HCT116 (cell line): ENCODE measurements around the gene PXDN. TPM values are rescaled to one million over a fixed set of nuclear protein-coding genes. Genes with fewer than 3 reads are reported as not detected.

ENCODE experiments used
- ATAC-seq: fragments of 200-7000 bp; cut with Tn5 transposase; 2 replicates; pipeline ENCODE4 v1.9.1; 2020; ENCODE audit warnings: mild to moderate bottlenecking, moderate library complexity
- BruUV-seq: library from RNA; stranded (reverse); fragments of 400-500 nt; replicated peaks from 2 replicates; lab custom pipeline; 2021; lab: Mats Ljungman, UMichigan
- CTCF ChIA-PET: fragments of 300-600 bp; sonication (Branson Sonifier 250); formaldehyde crosslinking; loops from one replicate; lab custom pipeline; 2021; ENCODE audit warnings: antibody characterized with exemption; lab: Charles Lee
- POLR2A ChIA-PET: fragments of 300-600, 350-600 bp; sonication (Branson Sonifier 250); formaldehyde crosslinking; loops from one replicate; lab custom pipeline; 2021; ENCODE audit warnings: antibody characterized with exemption; lab: Charles Lee
- RAD21 ChIA-PET, 2 experiments: fragments of 300-600 bp; sonication (Branson Sonifier 250); formaldehyde crosslinking; loops; one replicate each; lab custom pipeline; 2023; ENCODE audit warnings: low total read pairs in 2 of 2; ENCODE audit not compliant: uncharacterized antibody in 2 of 2, unreplicated experiment in 2 of 2, low non-redundant PET in 1 of 2; lab: Charles Lee
- DNase-seq: peaks from one replicate; pipeline ENCODE4 v3.0.0-alpha.2; 2010; ENCODE audit warnings: low read depth, low spot score
- H2AFZ ChIP-seq: fragments of 200-600 bp; shearing (Covaris generic), sonication (generic); 2 replicates; pipeline ENCODE4 v1.6.1; 2017; ENCODE audit warnings: low read depth, mixed run types, mixed read lengths, antibody characterized with exemption, low read length; ENCODE audit not compliant: poor library complexity, severe bottlenecking
- H3K27ac ChIP-seq: 2 replicates; pipeline ENCODE4 v1.5.1; 2012; ENCODE audit warnings: low read depth, low read length
- H3K27me3 ChIP-seq: fragments of 200-600 bp; sonication (generic); 2 replicates; pipeline ENCODE4 v1.6.1; 2016; ENCODE audit warnings: mixed run types, low read length, mixed read lengths; ENCODE audit not compliant: insufficient read depth
- H3K36me3 ChIP-seq, 2 experiments: fragments of 200-500 bp in 1 of 2; fragments of 200-600 bp in 1 of 2; sonication (Bioruptor generic) in 1 of 2; sonication (generic) in 1 of 2; 2 replicates each; pipeline versions ENCODE4 v1.5.1 to v1.6.1; 2014 to 2016; ENCODE audit warnings: low read length in 2 of 2, inconsistent platforms in 1 of 2, mixed read lengths in 1 of 2, mixed run types in 1 of 2; ENCODE audit not compliant: insufficient read depth in 2 of 2, control insufficient read depth in 1 of 2
- H3K4me1 ChIP-seq, 2 experiments: fragments of 200-600 bp in 1 of 2; sonication (generic) in 1 of 2; 2 replicates each; pipeline versions ENCODE4 v1.5.1 to v1.6.1; 2012 to 2017; ENCODE audit warnings: low read length in 2 of 2, inconsistent platforms in 1 of 2, mild to moderate bottlenecking in 1 of 2, mixed read lengths in 1 of 2, mixed run types in 1 of 2, moderate library complexity in 1 of 2; ENCODE audit not compliant: insufficient read depth in 2 of 2, control insufficient read depth in 1 of 2
- H3K4me2 ChIP-seq: fragments of 200-600 bp; sonication (generic); 2 replicates; pipeline ENCODE4 v1.6.1; 2017; ENCODE audit warnings: mixed run types, low read length, mixed read lengths
- H3K4me3 ChIP-seq, 2 experiments: fragments of 200-600 bp in 1 of 2; sonication (generic) in 1 of 2; replicated peaks in 1 of 2; 2 replicates each; pipeline ENCODE4 v1.5.1; 2011 to 2016; ENCODE audit warnings: low read length in 2 of 2, control low read depth in 1 of 2, low read depth in 1 of 2, mild to moderate bottlenecking in 1 of 2, mixed read lengths in 1 of 2, mixed run types in 1 of 2
- H3K79me2 ChIP-seq: fragments of 200-600 bp; sonication (generic); 2 replicates; pipeline ENCODE4 v1.6.1; 2017; ENCODE audit warnings: mild to moderate bottlenecking, mixed run types, low read length, moderate library complexity, mixed read lengths; ENCODE audit not compliant: insufficient read depth
- H3K9ac ChIP-seq: fragments of 200-600 bp; sonication (generic); 2 replicates; pipeline ENCODE4 v1.6.1; 2016; ENCODE audit warnings: low read length, mixed read lengths
- H3K9me2 ChIP-seq: fragments of 200-600 bp; sonication (generic), shearing (Covaris generic); 2 replicates; pipeline ENCODE4 v1.6.1; 2017; ENCODE audit warnings: mixed run types, mild to moderate bottlenecking, moderate library complexity; ENCODE audit not compliant: insufficient read depth
- H3K9me3 ChIP-seq, 2 experiments: fragments of 200-500 bp in 1 of 2; fragments of 200-600 bp in 1 of 2; sonication (Bioruptor generic) in 1 of 2; sonication (generic) in 1 of 2; 2 replicates each; pipeline ENCODE4 v1.6.1; 2014 to 2017; ENCODE audit warnings: low read length in 2 of 2, mixed read lengths in 2 of 2, inconsistent platforms in 1 of 2, low read depth in 1 of 2, mild to moderate bottlenecking in 1 of 2, mixed run types in 1 of 2, moderate library complexity in 1 of 2; ENCODE audit not compliant: control insufficient read depth in 1 of 2, insufficient read depth in 1 of 2
- H4K20me1 ChIP-seq: fragments of 200-600 bp; sonication (generic), shearing (Covaris generic); 2 replicates; pipeline ENCODE4 v1.6.1; 2017; ENCODE audit warnings: mixed run types, mild to moderate bottlenecking, moderate library complexity; ENCODE audit not compliant: insufficient read depth
- ATF3 ChIP-seq: IDR thresholded peaks from 2 replicates; pipeline ENCODE4 v1.6.1; 2012
- CTCF ChIP-seq, 3 experiments: fragments of 200-600 bp in 1 of 3; sonication (generic) in 1 of 3; IDR thresholded peaks in 2 of 3; conservative IDR thresholded peaks in 1 of 3; 2 replicates each; pipeline ENCODE4 v1.5.1; 2012 to 2017; ENCODE audit warnings: low read depth in 2 of 3, low read length in 2 of 3, antibody characterized with exemption in 1 of 3, borderline replicate concordance in 1 of 3, control low read depth in 1 of 3, mild to moderate bottlenecking in 1 of 3, mixed read lengths in 1 of 3, mixed run types in 1 of 3, moderate library complexity in 1 of 3; ENCODE audit not compliant: insufficient read depth in 1 of 3
- ELF1 ChIP-seq: IDR thresholded peaks from 2 replicates; pipeline ENCODE4 v1.6.1; 2012; ENCODE audit warnings: low read depth, borderline replicate concordance
- EZH2 ChIP-seq: fragments of 200-600 bp; sonication (generic); IDR thresholded peaks from 2 replicates; pipeline ENCODE4 v1.6.1; 2017; ENCODE audit warnings: antibody characterized with exemption, mixed run types
- POLR2AphosphoS5 ChIP-seq: IDR thresholded peaks from 2 replicates; pipeline ENCODE4 v1.6.1; 2011; ENCODE audit warnings: mild to moderate bottlenecking, low read depth, low read length, moderate library complexity
- SRF ChIP-seq: IDR thresholded peaks from 2 replicates; pipeline ENCODE4 v1.6.1; 2012; ENCODE audit warnings: low read depth
- YY1 ChIP-seq: IDR thresholded peaks from 2 replicates; pipeline ENCODE4 v1.6.1; 2011; ENCODE audit warnings: low read length, low read depth, moderate library complexity, mild to moderate bottlenecking; ENCODE audit not compliant: insufficient replicate concordance; ENCODE audit errors: extremely low read depth
- ZBTB33 ChIP-seq: IDR thresholded peaks from 2 replicates; pipeline ENCODE4 v1.6.1; 2011; ENCODE audit warnings: mild to moderate bottlenecking, low read length, moderate library complexity; ENCODE audit not compliant: insufficient replicate concordance; ENCODE audit errors: extremely low read depth
- intact Hi-C: fragments of 100-400 bp; cut with micrococcal nuclease; formaldehyde crosslinking; loops from 2 replicates; pipeline ENCODE4 v1.10.0; 2022
- total RNA-seq: library from RNA; stranded (reverse); gene quantifications from one replicate; pipeline ENCODE4 v1.2.1, GENCODE V29; 2021; ENCODE audit not compliant: unreplicated experiment

PXDN gene
- total RNA-seq, 1 experiment from 2014 or later: 10.7 TPM

- H3K4me3 ChIP-seq: no peak overlapping the region
- intact Hi-C loops: no loop called here
- H3K4me1 ChIP-seq: no peaks in the 10 kb centered on the region
- H3K79me2 ChIP-seq: no peaks in the 10 kb centered on the region
- TF ChIP-seq CTCF (IDR thresholded peaks at IDR 0.05 in 2 of 3, conservative IDR thresholded peaks at IDR 0.05 in 1 of 3; ENCODE audit: borderline replicate concordance in 1 of 3, insufficient read depth in 1 of 3, low read depth in 2 of 3, low read length in 2 of 3): no peak
- no peak for TF ChIP-seq SRF
- no peak for TF ChIP-seq YY1
- no peak for TF ChIP-seq ELF1
- no peak for TF ChIP-seq POLR2AphosphoS5
- no peak for TF ChIP-seq ZBTB33
- TF ChIP-seq EZH2: no peak
- TF ChIP-seq ATF3: no peak
- H3K9ac ChIP-seq: no peak overlapping the region
- H3K36me3 ChIP-seq: no peaks in the 10 kb centered on the region
- CTCF ChIA-PET: interaction anchor here (1.0 kb wide), 1 partner anchor 22 kb away, joined by 5 read pairs; no protein-coding TSS in a partner anchor
- DNase-seq (no peak), ATAC-seq (no peak)
- RAD21 ChIA-PET: no interaction called here
- no peaks in the 10 kb centered on the region for H3K9me3 ChIP-seq
- H3K27ac ChIP-seq: no peak overlapping the region
- no TSS peak for BruUV-seq
- no peaks in the 10 kb centered on the region for H3K9me2 ChIP-seq
- POLR2A ChIA-PET: interaction anchor here (0.7 kb wide), 1 partner anchor 25 kb away, joined by 4 read pairs; no protein-coding TSS in a partner anchor
- H4K20me1 ChIP-seq: no peaks in the 10 kb centered on the region
- no peak overlapping the region for H3K4me2 ChIP-seq
- H3K27me3 ChIP-seq: peaks cover 4% of the 10 kb centered on the region; the same call in 1 of the 2 replicates
- no peak overlapping the region for H2AFZ ChIP-seq
Observed at GRCh38 chr2:1791685-1792435, 47.5 kb upstream of the PXDN start.
